ENCODE measurements around the gene LRRC74A. TPM values are rescaled to one million over a fixed set of nuclear protein-coding genes. Genes with fewer than 3 reads are reported as not detected.

LRRC74A gene
- polyA plus RNA-seq, 1 donor (not counting 4 experiments of a cell fraction or from before 2014, with no cell fraction given) = not detected

DNA sequence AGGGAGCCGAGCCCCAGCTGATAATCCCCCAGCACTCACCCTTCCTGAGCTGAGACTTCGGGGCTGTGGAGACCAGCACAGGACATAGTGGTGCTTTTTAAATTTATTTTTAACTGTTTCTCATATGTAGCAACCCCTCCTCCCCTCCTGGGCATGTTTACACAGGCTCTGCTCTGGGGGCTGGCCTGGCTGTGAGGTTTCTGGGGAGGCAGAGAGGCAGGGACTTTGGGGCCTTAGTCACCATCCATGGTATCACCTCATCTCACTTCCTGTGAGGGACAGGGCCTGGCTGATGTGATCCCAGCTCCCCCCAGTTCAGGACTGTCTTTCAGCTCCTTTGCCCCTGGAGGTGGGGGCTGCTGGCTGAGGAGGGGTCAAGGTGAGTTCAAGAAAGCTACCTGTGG lies 44.6 kb upstream of the LRRC74A start:
- Histone ChIP-seq H3K79me2 (ENCODE audit: control insufficient read depth, insufficient read depth, low read length) (no peaks in the 10 kb centered on the region), H4K20me1 (ENCODE audit: control insufficient read depth, extremely low read depth, insufficient read depth, low read length) (no peaks in the 10 kb centered on the region), H3K4me1 (ENCODE audit: control insufficient read depth, extremely low read depth, insufficient read depth, low read length) (peaks cover 7% of the 10 kb centered on the region), H3K27ac (ENCODE audit: control insufficient read depth, insufficient read depth, low read length) (no peak overlapping the region), H2AFZ (ENCODE audit: control insufficient read depth, low read length) (no peak overlapping the region), H3K27me3 (ENCODE audit: control insufficient read depth, extremely low read depth, insufficient read depth, low read length) (peaks cover 3% of the 10 kb centered on the region), H3K9ac (ENCODE audit: control insufficient read depth, extremely low read depth, insufficient read depth, low read length) (no peak overlapping the region), H3K4me3 (ENCODE audit: control insufficient read depth in 2 of 3, extremely low read depth in 1 of 3, insufficient read depth in 2 of 3, low read depth in 1 of 3, low read length in 3 of 3) (no peak overlapping the region), H3K36me3 (ENCODE audit: control insufficient read depth in 2 of 2, extremely low read depth in 1 of 2, insufficient read depth in 2 of 2, low read length in 2 of 2) (peaks cover 3 to 8% of the 10 kb centered on the region in 2 experiments), H3K9me1 (ENCODE audit: control insufficient read depth, extremely low read depth, insufficient read depth, low read length) (no peaks in the 10 kb centered on the region), H3K9me3 (ENCODE audit: control insufficient read depth, low read depth, low read length) (no peaks in the 10 kb centered on the region), H3K4me2 (ENCODE audit: control insufficient read depth, extremely low read depth, insufficient read depth, low read depth, low read length) (no peak overlapping the region)
- dilution Hi-C loops (cut with MboI; ENCODE audit: extremely low pct_ligation_motif_present, low sequenced_read_pairs) = no loop called here
- DNase-seq (ENCODE audit: low read depth, low spot score) (no peak), FAIRE-seq (peak; percentile 48)
- TF ChIP-seq, protein P1, sequence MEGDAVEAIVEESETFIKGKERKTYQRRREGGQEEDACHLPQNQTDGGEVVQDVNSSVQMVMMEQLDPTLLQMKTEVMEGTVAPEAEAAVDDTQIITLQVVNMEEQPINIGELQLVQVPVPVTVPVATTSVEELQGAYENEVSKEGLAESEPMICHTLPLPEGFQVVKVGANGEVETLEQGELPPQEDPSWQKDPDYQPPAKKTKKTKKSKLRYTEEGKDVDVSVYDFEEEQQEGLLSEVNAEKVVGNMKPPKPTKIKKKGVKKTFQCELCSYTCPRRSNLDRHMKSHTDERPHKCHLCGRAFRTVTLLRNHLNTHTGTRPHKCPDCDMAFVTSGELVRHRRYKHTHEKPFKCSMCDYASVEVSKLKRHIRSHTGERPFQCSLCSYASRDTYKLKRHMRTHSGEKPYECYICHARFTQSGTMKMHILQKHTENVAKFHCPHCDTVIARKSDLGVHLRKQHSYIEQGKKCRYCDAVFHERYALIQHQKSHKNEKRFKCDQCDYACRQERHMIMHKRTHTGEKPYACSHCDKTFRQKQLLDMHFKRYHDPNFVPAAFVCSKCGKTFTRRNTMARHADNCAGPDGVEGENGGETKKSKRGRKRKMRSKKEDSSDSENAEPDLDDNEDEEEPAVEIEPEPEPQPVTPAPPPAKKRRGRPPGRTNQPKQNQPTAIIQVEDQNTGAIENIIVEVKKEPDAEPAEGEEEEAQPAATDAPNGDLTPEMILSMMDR (optimal IDR thresholded peaks at IDR 0.05 in 1 of 3, IDR thresholded peaks at IDR 0.05 in 1 of 3, conservative IDR thresholded peaks at IDR 0.05 in 1 of 3; ENCODE audit: extremely low read depth in 1 of 3, insufficient read depth in 2 of 3, low read length in 3 of 3) = no peak

DNA sequence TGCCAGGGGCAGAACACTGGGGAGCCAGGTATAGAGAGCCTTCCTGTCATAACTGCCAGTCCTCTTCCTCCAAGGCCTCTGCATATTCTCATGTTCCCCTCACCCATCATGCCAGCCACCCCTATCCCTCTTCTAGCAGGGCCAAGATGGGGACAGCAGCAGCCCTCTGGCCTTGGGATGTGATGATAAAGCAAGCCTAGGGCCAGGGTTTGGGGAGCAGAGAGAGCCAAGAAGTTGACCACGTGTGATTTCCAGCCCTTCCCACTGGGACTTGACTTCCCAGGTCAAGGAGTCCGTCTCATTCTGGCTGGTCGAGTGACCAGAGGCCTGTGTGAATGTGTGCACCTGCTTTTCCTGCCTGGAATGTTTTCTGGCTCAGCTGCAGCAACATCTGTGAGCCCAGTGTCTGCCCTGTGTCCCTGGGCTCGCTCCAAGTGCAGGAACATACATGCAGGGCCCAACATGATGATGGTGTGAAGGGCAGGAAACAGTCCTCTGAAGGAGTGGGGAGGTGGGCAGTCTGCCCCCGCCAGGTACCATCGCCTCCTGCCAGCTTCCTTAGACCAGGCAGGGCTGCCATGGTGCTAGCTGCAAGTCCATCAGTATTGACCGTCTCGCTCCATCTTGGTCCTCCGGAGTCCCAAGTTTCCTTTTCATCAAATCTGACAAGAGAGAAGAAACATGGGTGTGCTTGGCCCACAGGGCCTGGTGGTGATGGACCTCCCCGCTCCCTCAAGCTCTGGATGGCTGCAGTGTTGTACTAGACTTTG lies 43.9 kb upstream of the LRRC74A start:
- Histone ChIP-seq H3K9me3 (ENCODE audit: control insufficient read depth, low read depth, low read length) (no peaks in the 10 kb centered on the region), H3K27ac (ENCODE audit: control insufficient read depth, insufficient read depth, low read length) (no peak overlapping the region), H3K9ac (ENCODE audit: control insufficient read depth, extremely low read depth, insufficient read depth, low read length) (no peak overlapping the region), H3K79me2 (ENCODE audit: control insufficient read depth, insufficient read depth, low read length) (no peaks in the 10 kb centered on the region), H3K4me2 (ENCODE audit: control insufficient read depth, extremely low read depth, insufficient read depth, low read depth, low read length) (no peak overlapping the region), H3K4me1 (ENCODE audit: control insufficient read depth, extremely low read depth, insufficient read depth, low read length) (peaks cover 7% of the 10 kb centered on the region), H4K20me1 (ENCODE audit: control insufficient read depth, extremely low read depth, insufficient read depth, low read length) (no peaks in the 10 kb centered on the region), H3K4me3 (ENCODE audit: control insufficient read depth in 2 of 3, extremely low read depth in 1 of 3, insufficient read depth in 2 of 3, low read depth in 1 of 3, low read length in 3 of 3) (no peak overlapping the region), H3K27me3 (ENCODE audit: control insufficient read depth, extremely low read depth, insufficient read depth, low read length) (peaks cover 3% of the 10 kb centered on the region), H2AFZ (ENCODE audit: control insufficient read depth, low read length) (no peak overlapping the region), H3K9me1 (ENCODE audit: control insufficient read depth, extremely low read depth, insufficient read depth, low read length) (no peaks in the 10 kb centered on the region), H3K36me3 (ENCODE audit: control insufficient read depth in 2 of 2, extremely low read depth in 1 of 2, insufficient read depth in 2 of 2, low read length in 2 of 2) (peaks cover 5 to 10% of the 10 kb centered on the region in 2 experiments)
- DNase-seq (ENCODE audit: low read depth, low spot score) = no peak
- no peak for FAIRE-seq
- dilution Hi-C loops (cut with MboI; ENCODE audit: extremely low pct_ligation_motif_present, low sequenced_read_pairs) = no loop called here
- TF ChIP-seq, protein P1 (optimal IDR thresholded peaks at IDR 0.05 in 1 of 3, IDR thresholded peaks at IDR 0.05 in 1 of 3, conservative IDR thresholded peaks at IDR 0.05 in 1 of 3; ENCODE audit: extremely low read depth in 1 of 3, insufficient read depth in 2 of 3, low read length in 3 of 3) = no peak
- TF ChIP-seq EZH2 (IDR thresholded peaks at IDR 0.05; ENCODE audit: low read length) = no peak

Data from keratinocyte (primary cell).